Measurements from ENCODE around the gene ALS2. TPM values are rescaled to one million over a fixed set of nuclear protein-coding genes. Genes with fewer than 3 reads are reported as not detected.

The ALS2 gene
- total and polyA plus RNA-seq, 2 donors (not counting 1 experiment from before 2014, with no cell fraction given): 1.4 to 16.7 TPM

GRCh38 chr2:201809633-201810032 is 28.9 kb upstream of the ALS2 start:
- Histone ChIP-seq H3K4me1 (ENCODE audit: control insufficient read depth in 2 of 2, insufficient read depth in 2 of 2, low read length in 2 of 2) (no peaks in the 10 kb centered on the region), H3K79me2 (ENCODE audit: control insufficient read depth, insufficient read depth, low read length) (no peaks in the 10 kb centered on the region), H3K4me3 (ENCODE audit: control extremely low read depth in 1 of 5, extremely low read depth in 1 of 5, insufficient read depth in 1 of 5, low read depth in 2 of 5, low read length in 4 of 5) (no peak overlapping the region), H3K4me2 (replicated peaks; ENCODE audit: low read depth, low read length, poor library complexity, severe bottlenecking) (no peak overlapping the region), H3K9me3 (ENCODE audit: control extremely low read depth in 1 of 3, control insufficient read depth in 2 of 3, insufficient read depth in 1 of 3, low read length in 2 of 3) (no peaks in the 10 kb centered on the region), H3K27me3 (replicated peaks in 1 of 4; ENCODE audit: control extremely low read depth in 1 of 4, control insufficient read depth in 3 of 4, insufficient read depth in 4 of 4, low read length in 3 of 4) (no peaks in the 10 kb centered on the region), H2AFZ (ENCODE audit: insufficient read depth, low read depth, low read length, poor library complexity, severe bottlenecking) (no peak overlapping the region), H4K20me1 (ENCODE audit: control insufficient read depth, insufficient read depth, low read length, poor library complexity, severe bottlenecking) (no peaks in the 10 kb centered on the region), H3K36me3 (replicated peaks in 1 of 2; ENCODE audit: control extremely low read depth in 1 of 2, control insufficient read depth in 1 of 2, extremely low read depth in 1 of 2, insufficient read depth in 2 of 2, low read length in 1 of 2) (no peaks in the 10 kb centered on the region), H3K27ac (ENCODE audit: low read length in 2 of 2) (no peak overlapping the region), H3K9ac (ENCODE audit: low read length) (no peak overlapping the region)
- Mint-ChIP-seq H3K9me3 (ENCODE audit: insufficient read depth) (no peaks in the 10 kb centered on the region), H3K4me3 (no peak overlapping the region), H3K27me3 (peaks cover 18% of the 10 kb centered on the region), H3K27ac (no peak overlapping the region), H3K4me1 (no peaks in the 10 kb centered on the region)
- intact Hi-C loops (cut with micrococcal nuclease): no loop called here
- ChIA-PET CTCF (no interaction called here), POLR2A (no interaction called here)
- 70% methylated on average over 2 of the region's 4 CpGs for WGBS (ENCODE audit: insufficient coverage)
- DNase-seq: no peak
- TF ChIP-seq EZH2 (IDR thresholded peaks at IDR 0.05; ENCODE audit: borderline replicate concordance, insufficient read depth, low read depth, low read length, poor library complexity, severe bottlenecking) (no peak), CTCF (IDR thresholded peaks at IDR 0.05) (no peak)
- ATAC-seq (ENCODE audit: low read depth): no peak

GRCh38 chr2:201808027-201808426 is 27.3 kb upstream of the ALS2 start:
- Histone ChIP-seq H3K9ac (ENCODE audit: low read length) (no peak overlapping the region), H3K4me2 (replicated peaks; ENCODE audit: low read depth, low read length, poor library complexity, severe bottlenecking) (no peak overlapping the region), H2AFZ (ENCODE audit: insufficient read depth, low read depth, low read length, poor library complexity, severe bottlenecking) (no peak overlapping the region), H3K27ac (ENCODE audit: low read length in 2 of 2) (no peak overlapping the region), H3K27me3 (replicated peaks in 1 of 4; ENCODE audit: control extremely low read depth in 1 of 4, control insufficient read depth in 3 of 4, insufficient read depth in 4 of 4, low read length in 3 of 4) (peaks cover 0 to 2% (median 0%) of the 10 kb centered on the region in 4 experiments), H3K9me3 (ENCODE audit: control extremely low read depth in 1 of 3, control insufficient read depth in 2 of 3, insufficient read depth in 1 of 3, low read length in 2 of 3) (no peaks in the 10 kb centered on the region), H3K36me3 (replicated peaks in 1 of 2; ENCODE audit: control extremely low read depth in 1 of 2, control insufficient read depth in 1 of 2, extremely low read depth in 1 of 2, insufficient read depth in 2 of 2, low read length in 1 of 2) (no peaks in the 10 kb centered on the region), H3K79me2 (ENCODE audit: control insufficient read depth, insufficient read depth, low read length) (no peaks in the 10 kb centered on the region), H4K20me1 (ENCODE audit: control insufficient read depth, insufficient read depth, low read length, poor library complexity, severe bottlenecking) (no peaks in the 10 kb centered on the region), H3K4me3 (ENCODE audit: control extremely low read depth in 1 of 5, extremely low read depth in 1 of 5, insufficient read depth in 1 of 5, low read depth in 2 of 5, low read length in 4 of 5) (no peak overlapping the region), H3K4me1 (ENCODE audit: control insufficient read depth in 2 of 2, insufficient read depth in 2 of 2, low read length in 2 of 2) (no peaks in the 10 kb centered on the region)
- CTCF ChIA-PET: no interaction called here
- no peak for ATAC-seq (ENCODE audit: low read depth)
- 100% methylated on average over 1 of the region's 2 CpGs for WGBS (ENCODE audit: insufficient coverage)
- no peak for TF ChIP-seq CTCF (IDR thresholded peaks at IDR 0.05)
- no peak for TF ChIP-seq EZH2 (IDR thresholded peaks at IDR 0.05; ENCODE audit: borderline replicate concordance, insufficient read depth, low read depth, low read length, poor library complexity, severe bottlenecking)
- no peak overlapping the region for H3K27ac Mint-ChIP-seq
- intact Hi-C loops (cut with micrococcal nuclease): no loop called here
- no peaks in the 10 kb centered on the region for H3K9me3 Mint-ChIP-seq (ENCODE audit: insufficient read depth)
- H3K27me3 Mint-ChIP-seq: peaks cover 17% of the 10 kb centered on the region
- POLR2A ChIA-PET: no interaction called here
- H3K4me3 Mint-ChIP-seq: no peak overlapping the region
- no peaks in the 10 kb centered on the region for H3K4me1 Mint-ChIP-seq
- no peak for DNase-seq

Measured in B cell (primary cell).